Gastrocnemius medialis (tissue), 4 donors: Measurements from ENCODE around the gene STRIP1. TPM values are rescaled to one million over a fixed set of nuclear protein-coding genes. Genes with fewer than 3 reads are reported as not detected.

Experiments
- ATAC-seq, 2 donors: fragments of 150-250 bp; one replicate each; pipeline ENCODE4 v1.9.1; 2016
- DNase-seq, 2 donors: peaks; one replicate each; pipeline ENCODE4 v3.0.0-alpha.2; 2019
- H3K27ac ChIP-seq, 4 donors: fragments of 200-600 bp; sonication (generic); 1 replicate in 1 of 4; 2 replicates in 3 of 4; pipeline ENCODE4 v1.5.1; 2016 to 2018; ENCODE audit warnings: mild to moderate bottlenecking in 2 of 4, moderate library complexity in 1 of 4
- H3K27me3 ChIP-seq, 3 donors: fragments of 200-600 bp; sonication (generic) in 2 of 3; 1 replicate in 1 of 3; 2 replicates in 2 of 3; pipeline versions ENCODE4 v1.5.1 to v1.6.0; 2016 to 2019; ENCODE audit warnings: mild to moderate bottlenecking in 1 of 3, moderate library complexity in 1 of 3
- H3K36me3 ChIP-seq, 2 donors: fragments of 200-600 bp; sonication (generic) in 1 of 2; one replicate each; pipeline ENCODE4 v1.5.1; 2017 to 2018
- H3K4me1 ChIP-seq, 2 donors: fragments of 200-600 bp; sonication (generic) in 1 of 2; one replicate each; pipeline ENCODE4 v1.5.1; 2016 to 2017; ENCODE audit warnings: mild to moderate bottlenecking in 2 of 2
- H3K4me3 ChIP-seq, 4 donors: fragments of 200-600 bp; sonication (generic) in 3 of 4; 1 replicate in 1 of 4; 2 replicates in 3 of 4; pipeline ENCODE4 v1.5.1; 2016 to 2019; ENCODE audit warnings: mild to moderate bottlenecking in 2 of 4
- H3K9me3 ChIP-seq, 3 donors: fragments of 200-600 bp; sonication (generic) in 2 of 3; 1 replicate in 1 of 3; 2 replicates in 2 of 3; pipeline ENCODE4 v1.5.1; 2016 to 2019
- POLR2A ChIP-seq, 2 donors: fragments of 450-650 bp; IDR thresholded peaks; one replicate each; pipeline ENCODE4 v1.6.1; 2017; ENCODE audit warnings: antibody characterized with exemption in 2 of 2, mild to moderate bottlenecking in 2 of 2, moderate library complexity in 2 of 2
- in situ Hi-C, 4 donors: fragments of 200-750 bp; cut with MboI; loops; one replicate each; pipeline versions ENCODE4 v1.15.0 to v1.8.0; 2017; ENCODE audit warnings: low sequenced_read_pairs in 4 of 4
- intact Hi-C: fragments of 100-400 bp; cut with DNase I; formaldehyde crosslinking; loops from one replicate; pipeline ENCODE4 v1.15.1; 2023; ENCODE audit warnings: low total_unique reads
- total RNA-seq, 4 donors: library from RNA; depleted of rRNA; stranded (reverse); fragments of >200 nt; gene quantifications; one replicate each; pipeline versions ENCODE4 v1.1.0 to v1.2.3, GENCODE V29; 2016
- TF ChIP-seq, protein P1 (sequence below), 5 experiments: fragments of 450-650 bp in 3 of 5; fragments of 200-600 bp in 2 of 5; sonication (generic) in 2 of 5; IDR thresholded peaks in 4 of 5; conservative IDR thresholded peaks in 1 of 5; 1 replicate in 4 of 5; 2 replicates in 1 of 5; pipeline ENCODE4 v1.5.1; 2016 to 2019; ENCODE audit warnings: antibody characterized with exemption in 5 of 5, mild to moderate bottlenecking in 3 of 5, moderate library complexity in 3 of 5

The STRIP1 gene
- total RNA-seq, 4 donors from 2014 or later = 17.9 to 31.4 (median 20.7) TPM

DNA sequence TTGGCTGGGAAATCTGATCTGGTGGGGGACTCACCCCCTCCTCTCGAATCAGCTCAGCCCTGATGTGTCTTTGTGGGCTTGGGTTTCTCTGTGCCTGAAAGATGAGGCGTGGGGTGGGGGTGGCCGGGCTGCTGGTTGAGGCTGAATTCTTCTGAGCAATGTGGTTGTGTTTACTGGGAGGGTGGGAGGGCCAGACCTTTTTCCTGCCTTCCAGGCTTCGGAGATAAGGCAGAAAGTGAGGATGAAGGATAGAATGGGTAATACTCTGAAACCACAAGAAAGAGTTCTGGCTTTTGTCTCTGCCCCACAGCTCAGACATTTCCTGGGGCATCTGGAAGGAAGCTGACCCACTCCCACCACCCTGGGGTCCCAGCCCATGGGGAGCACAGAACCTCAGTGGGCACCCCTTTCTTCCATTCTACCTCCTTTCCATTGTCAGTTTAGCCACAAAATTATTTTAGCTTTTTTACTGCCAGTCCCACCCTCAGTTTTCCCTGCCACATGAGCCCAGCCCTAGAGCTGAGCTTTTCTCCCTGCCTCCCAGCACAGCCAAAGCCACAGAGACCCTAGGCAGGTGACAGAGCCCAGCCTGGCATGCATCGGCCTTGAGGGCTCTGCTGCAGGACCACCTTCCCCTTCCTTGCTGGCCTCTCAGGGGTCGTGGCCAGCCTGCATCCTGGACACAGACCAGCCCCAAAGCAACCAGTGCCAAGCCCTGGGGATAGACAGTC is 24.9 kb downstream of the STRIP1 start:
- DNase-seq = no peak

DNA sequence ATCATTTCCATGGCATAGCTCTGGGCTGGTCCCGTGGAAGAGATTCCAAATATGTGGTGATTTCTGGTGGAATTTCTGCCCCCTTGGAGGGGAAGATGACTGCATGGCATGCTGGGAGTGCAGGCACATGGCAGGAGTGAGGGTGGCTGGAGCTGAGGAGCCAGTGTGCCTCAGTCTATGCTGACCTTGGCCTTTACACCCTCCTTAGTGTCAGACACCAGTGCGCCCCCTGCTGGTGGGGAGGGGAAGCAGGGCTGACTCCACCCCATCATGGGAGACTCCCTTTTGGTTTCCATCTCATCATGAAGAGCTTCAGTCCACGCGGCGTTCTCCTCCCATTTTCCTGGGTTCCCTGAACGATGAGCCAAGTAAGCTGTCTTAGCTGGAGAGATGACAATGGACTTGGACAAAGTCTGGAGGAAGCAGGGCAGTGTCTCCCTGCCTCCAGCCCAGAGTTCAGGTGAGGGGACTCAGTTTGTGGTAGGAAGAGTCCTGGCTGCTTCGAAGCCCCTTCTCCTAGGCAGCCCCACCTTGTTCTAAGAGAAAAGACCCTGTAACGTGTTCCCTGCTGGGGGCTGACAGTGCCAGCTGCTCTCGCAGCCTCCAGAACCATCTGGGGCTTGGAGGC is 25.7 kb downstream of the STRIP1 start:
- DNase-seq (peak in 1 of 2 donors; percentile 25), ATAC-seq (no peak)
- in situ Hi-C loops (no loop called here), intact Hi-C loops (no loop called here)
- Histone ChIP-seq H3K36me3 (peaks cover 0 to 21% of the 10 kb centered on the region in 2 donors), H3K27ac (no peak overlapping the region), H3K27me3 (no peaks in the 10 kb centered on the region), H3K9me3 (no peaks in the 10 kb centered on the region), H3K4me3 (no peak overlapping the region), H3K4me1 (no peaks in the 10 kb centered on the region)
- TF ChIP-seq, protein P1, sequence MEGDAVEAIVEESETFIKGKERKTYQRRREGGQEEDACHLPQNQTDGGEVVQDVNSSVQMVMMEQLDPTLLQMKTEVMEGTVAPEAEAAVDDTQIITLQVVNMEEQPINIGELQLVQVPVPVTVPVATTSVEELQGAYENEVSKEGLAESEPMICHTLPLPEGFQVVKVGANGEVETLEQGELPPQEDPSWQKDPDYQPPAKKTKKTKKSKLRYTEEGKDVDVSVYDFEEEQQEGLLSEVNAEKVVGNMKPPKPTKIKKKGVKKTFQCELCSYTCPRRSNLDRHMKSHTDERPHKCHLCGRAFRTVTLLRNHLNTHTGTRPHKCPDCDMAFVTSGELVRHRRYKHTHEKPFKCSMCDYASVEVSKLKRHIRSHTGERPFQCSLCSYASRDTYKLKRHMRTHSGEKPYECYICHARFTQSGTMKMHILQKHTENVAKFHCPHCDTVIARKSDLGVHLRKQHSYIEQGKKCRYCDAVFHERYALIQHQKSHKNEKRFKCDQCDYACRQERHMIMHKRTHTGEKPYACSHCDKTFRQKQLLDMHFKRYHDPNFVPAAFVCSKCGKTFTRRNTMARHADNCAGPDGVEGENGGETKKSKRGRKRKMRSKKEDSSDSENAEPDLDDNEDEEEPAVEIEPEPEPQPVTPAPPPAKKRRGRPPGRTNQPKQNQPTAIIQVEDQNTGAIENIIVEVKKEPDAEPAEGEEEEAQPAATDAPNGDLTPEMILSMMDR (IDR thresholded peaks at IDR 0.05 in 4 of 5, conservative IDR thresholded peaks at IDR 0.05 in 1 of 5) = peak; percentile 18 to 72 (median 50)
- TF ChIP-seq POLR2A (IDR thresholded peaks at IDR 0.05) = no peak

More for the DNA sequence above, 24.9 kb downstream of the STRIP1 start:
- H3K9me3 ChIP-seq = no peaks in the 10 kb centered on the region
- no peak overlapping the region for H3K27ac ChIP-seq
- peaks cover 0 to under 1% of the 10 kb centered on the region in 2 donors for H3K4me1 ChIP-seq
- in situ Hi-C loops = loop anchor here in 2 of 4 donors (10.0 kb wide), 1 partner anchor 46 kb away; no protein-coding TSS in a partner anchor
- H3K27me3 ChIP-seq = no peaks in the 10 kb centered on the region
- TF ChIP-seq, protein P1 (IDR thresholded peaks at IDR 0.05 in 4 of 5, conservative IDR thresholded peaks at IDR 0.05 in 1 of 5) = no peak
- TF ChIP-seq POLR2A (IDR thresholded peaks at IDR 0.05) = no peak
- ATAC-seq = no peak
- H3K36me3 ChIP-seq = peaks cover 0 to 30% of the 10 kb centered on the region in 2 donors
- intact Hi-C loops = no loop called here
- no peak overlapping the region for H3K4me3 ChIP-seq

DNA sequence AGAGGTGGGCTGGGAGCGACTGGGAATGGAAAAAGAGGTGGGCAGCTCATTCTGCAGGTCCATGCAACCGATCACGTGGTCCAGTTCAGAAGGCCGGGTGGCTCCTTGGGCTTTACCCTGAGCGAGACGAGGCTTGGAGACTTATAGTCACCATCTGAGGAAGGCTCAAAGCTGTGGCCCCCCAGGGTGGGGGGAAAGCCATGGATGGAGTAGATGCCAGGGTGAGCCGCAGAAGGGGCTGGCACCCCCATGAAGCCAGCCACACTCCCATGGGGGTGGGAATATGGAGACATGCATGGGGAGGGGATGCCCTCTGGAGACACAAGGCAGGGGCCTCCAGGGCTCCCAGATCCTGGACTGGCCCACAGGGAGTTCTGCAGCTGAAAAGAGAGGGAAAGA is 26.2 kb downstream of the STRIP1 start:
- intact Hi-C loops (no loop called here), in situ Hi-C loops (no loop called here)
- DNase-seq (no peak), ATAC-seq (no peak)
- no peaks in the 10 kb centered on the region for H3K4me1 ChIP-seq
- TF ChIP-seq POLR2A (IDR thresholded peaks at IDR 0.05) = no peak
- TF ChIP-seq, protein P1 (IDR thresholded peaks at IDR 0.05 in 4 of 5, conservative IDR thresholded peaks at IDR 0.05 in 1 of 5) = no peak
- peaks cover 0 to 16% of the 10 kb centered on the region in 2 donors for H3K36me3 ChIP-seq
- H3K27me3 ChIP-seq = peaks cover 0 to under 1% (median 0%) of the 10 kb centered on the region in 3 donors
- H3K9me3 ChIP-seq = no peaks in the 10 kb centered on the region
- no peak overlapping the region for H3K4me3 ChIP-seq
- no peak overlapping the region for H3K27ac ChIP-seq

DNA sequence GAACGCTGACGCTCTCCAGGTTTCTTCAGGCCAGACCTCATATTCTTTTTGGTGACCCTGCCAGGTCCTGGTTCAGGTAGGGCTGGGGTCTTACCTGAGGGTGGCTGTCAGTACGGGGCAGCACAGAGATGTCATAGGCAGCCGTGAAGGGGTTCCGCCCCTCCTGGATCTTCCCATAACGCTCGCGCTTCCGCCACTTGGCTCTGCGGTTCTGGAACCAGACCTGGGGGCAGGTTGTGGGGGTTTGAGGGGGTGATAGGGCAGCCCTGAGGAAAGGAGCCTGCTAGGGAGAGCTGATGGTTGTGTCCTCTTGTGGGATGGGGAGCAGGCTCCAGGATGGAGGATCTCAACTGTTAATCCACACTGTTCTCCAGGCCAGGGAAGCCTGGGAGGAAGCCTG is 26.9 kb downstream of the STRIP1 start:
- ATAC-seq = no peak
- Histone ChIP-seq H3K4me3 (no peak overlapping the region), H3K36me3 (peaks cover 0 to 9% of the 10 kb centered on the region in 2 donors), H3K4me1 (no peaks in the 10 kb centered on the region), H3K27ac (no peak overlapping the region), H3K9me3 (no peaks in the 10 kb centered on the region), H3K27me3 (peaks cover 0 to 3% (median 0%) of the 10 kb centered on the region in 3 donors)
- TF ChIP-seq, protein P1 (IDR thresholded peaks at IDR 0.05 in 4 of 5, conservative IDR thresholded peaks at IDR 0.05 in 1 of 5) = no peak
- no peak for TF ChIP-seq POLR2A (IDR thresholded peaks at IDR 0.05)
- DNase-seq = no peak
- in situ Hi-C loops (no loop called here), intact Hi-C loops (no loop called here)
